ENCODE measurements around the gene ADAMTS14.
"Not testable (repeated sequence)": the region's sequence is repeated elsewhere in the genome, so short reads cannot be mapped to it uniquely, and the experiment has no call there.

Gene ADAMTS14

DNA sequence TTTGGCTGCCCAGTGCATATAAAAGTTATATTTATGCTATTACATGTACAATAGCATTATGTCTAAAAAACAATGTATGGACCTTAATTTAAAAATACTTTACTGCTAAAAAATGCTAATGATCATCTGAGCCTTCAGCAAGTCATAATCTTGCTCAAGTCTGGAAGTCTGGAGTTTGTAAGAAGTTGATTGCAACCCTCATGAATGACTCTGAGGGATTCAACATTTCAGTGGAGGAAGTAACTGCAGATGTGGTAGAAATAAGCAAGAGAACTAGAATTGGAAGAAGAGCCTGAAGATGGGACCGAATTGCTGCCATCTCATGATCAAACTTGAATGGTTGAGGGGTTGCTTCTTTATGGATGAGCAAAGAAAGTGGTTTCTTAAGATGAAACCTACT is 13.0 kb upstream of the ADAMTS14 start:
- TF ChIP-seq CTCF (IDR thresholded peaks at IDR 0.05; ENCODE audit: low read depth, low read length), result no peak
- H3K4me3 ChIP-seq (ENCODE audit: low read depth, low read length), result no peak overlapping the region

DNA sequence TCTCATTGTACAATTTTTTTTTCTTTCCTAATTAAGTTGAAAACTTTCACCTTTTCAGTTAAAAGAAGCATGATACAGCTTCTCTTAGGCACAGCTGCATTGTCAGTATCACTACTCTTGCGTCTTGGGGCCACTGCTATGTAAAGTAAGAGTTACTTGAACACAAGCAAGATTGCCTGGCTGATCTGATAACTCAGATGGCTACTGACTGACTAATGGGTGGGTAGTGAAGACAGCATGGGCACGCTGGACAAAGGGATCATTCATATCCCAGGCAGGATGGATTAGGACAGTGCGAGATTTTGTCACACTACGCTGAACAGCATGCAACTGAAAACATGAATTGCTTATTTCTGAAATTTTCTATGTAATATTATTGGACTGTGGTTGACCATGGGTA is 11.6 kb upstream of the ADAMTS14 start:
- H3K4me3 ChIP-seq (ENCODE audit: low read depth, low read length), result no peak overlapping the region
- TF ChIP-seq CTCF (IDR thresholded peaks at IDR 0.05; ENCODE audit: low read depth, low read length), result no peak

DNA sequence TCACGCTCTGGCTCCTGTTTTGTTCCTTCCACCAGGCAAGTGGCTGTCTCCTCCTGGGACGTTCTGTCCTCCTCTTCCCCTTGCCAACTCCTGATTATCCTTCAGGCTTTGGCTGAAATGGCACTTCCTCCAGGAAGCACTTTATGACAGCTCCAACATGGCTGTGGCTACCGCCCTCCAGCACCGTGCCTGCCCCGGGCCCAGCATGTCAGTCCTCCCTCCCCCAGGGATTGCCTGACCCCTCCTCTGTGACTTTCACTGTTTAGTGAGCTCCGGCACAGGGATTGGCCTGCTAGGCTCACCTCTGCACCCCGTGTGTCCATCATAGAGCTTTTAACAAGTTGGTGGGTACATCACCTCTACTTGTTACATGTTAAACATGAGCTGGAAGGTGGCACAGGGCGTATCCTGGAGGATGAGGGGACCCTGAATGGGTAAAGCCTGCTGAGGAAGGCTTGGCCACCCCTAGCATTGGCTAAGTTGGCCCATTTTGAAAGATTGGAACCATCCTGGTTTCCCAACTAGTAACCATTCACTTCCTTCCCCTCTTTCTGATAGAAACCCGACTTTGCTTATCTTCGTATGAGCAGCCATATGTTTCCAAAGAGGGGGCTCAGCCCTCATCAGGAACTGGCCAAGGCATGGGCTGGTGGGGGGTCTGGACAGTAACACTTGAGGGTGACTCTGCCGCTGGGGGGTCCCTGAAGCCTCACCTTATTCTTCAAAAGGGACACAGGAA is 10.5 kb upstream of the ADAMTS14 start:
- TF ChIP-seq CTCF (IDR thresholded peaks at IDR 0.05; ENCODE audit: low read depth, low read length), result no peak
- H3K4me3 ChIP-seq (ENCODE audit: low read depth, low read length), result no peak overlapping the region

- no peak overlapping the region for H3K4me3 ChIP-seq (ENCODE audit: low read depth, low read length)
- no peak for TF ChIP-seq CTCF (IDR thresholded peaks at IDR 0.05; ENCODE audit: low read depth, low read length)
Observed at GRCh38 chr10:70662362-70663220, 9.7 kb upstream of the ADAMTS14 start.

DNA sequence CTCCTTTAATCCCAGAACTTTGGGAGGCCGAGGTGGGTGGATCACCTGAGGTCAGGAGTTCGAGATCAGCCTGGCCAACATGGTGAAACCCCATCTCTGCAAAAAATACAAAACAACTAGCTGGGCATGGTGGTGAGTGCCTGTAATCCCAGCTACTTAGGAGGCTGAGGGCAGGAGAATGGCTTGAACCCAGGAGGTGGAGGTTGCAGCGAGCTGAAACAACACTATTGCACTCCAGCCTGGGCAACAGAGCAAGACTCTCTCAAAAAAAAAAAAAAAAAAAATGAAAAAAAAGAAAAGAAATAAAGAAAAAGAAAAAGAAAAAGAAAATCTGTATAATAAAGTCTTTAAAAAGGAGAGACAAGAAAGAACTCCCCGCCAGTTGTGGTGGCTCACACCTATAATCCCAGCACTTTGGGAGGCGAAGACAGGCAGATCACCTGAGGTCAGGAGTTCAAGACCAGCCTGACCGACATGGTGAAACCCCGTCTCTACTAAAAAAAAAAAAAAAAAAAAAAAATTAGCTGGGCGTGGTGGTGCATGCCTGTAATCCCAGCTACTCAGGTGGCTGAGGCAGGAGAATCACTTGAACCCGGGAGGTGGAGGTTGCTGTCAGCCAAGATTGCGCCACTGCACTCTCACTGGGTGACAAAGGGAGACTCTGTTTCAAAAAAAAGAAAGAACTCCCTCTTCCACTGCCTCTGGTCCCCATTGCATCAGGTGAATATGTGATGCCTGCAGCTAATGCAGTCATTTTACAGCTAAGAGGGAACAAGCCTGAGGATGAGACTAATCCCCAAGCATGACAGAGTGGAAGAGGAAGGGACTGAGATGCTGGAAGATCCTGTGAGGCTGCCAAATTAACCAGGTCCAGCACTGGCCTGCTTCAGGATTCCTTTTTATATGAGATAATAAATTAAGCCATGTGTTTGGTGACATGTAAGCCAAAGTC is 8.6 kb upstream of the ADAMTS14 start:
- H3K4me3 ChIP-seq (ENCODE audit: low read depth, low read length), result not testable (repeated sequence)

DNA sequence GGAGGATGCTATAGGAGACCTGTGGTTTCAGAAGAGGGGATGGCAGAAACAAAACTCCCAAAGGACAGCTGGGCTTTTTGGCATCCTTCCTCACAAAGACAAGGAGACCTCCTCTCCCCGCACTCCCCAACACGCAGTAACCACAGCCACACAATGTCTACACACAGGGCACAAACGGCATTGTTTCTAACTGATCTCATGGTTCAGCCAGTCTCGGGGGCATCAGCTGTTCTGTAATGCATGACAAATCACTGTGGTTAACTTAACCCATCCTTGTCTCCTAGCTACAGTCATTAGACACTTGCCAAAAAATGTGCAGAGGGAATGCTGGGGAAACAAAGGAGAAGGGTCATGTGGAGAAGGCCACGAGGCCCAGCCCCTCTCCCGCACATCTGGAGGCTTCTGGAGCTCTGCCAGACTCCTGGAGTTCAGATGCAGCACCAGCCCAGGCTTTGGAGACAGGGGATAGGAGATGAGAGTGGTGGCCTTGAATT is 7.6 kb upstream of the ADAMTS14 start:
- TF ChIP-seq CTCF (IDR thresholded peaks at IDR 0.05; ENCODE audit: low read depth, low read length), result no peak

More for the DNA sequence above, 7.6 kb upstream of the ADAMTS14 start:
- no peak overlapping the region for H3K4me3 ChIP-seq (ENCODE audit: low read depth, low read length)
